HG03139 (cell line): ENCODE results near the gene GABPB1.
"Not testable (repeated sequence)": the region's sequence is repeated elsewhere in the genome, so short reads cannot be mapped to it uniquely, and the experiment has no call there.

Experiments
- ATAC-seq: cut with Tn5 transposase; IDR thresholded peaks from one replicate; pipeline ENCODE4 v1.9.1; 2021; ENCODE audit not compliant: unreplicated experiment

GABPB1 gene

GRCh38 chr15:50354838-50355618 is at the start of gene GABPB1:
Gene GABPB1 (minus strand): TSS chr15:50355198. CDS start chr15:50309798, 45,400 bp downstream.
- peak; percentile 35 for ATAC-seq

- ATAC-seq = not testable (repeated sequence)
These were observed 36.6 kb upstream of the GABPB1 start for GRCh38 chr15:50391561-50391960.

GRCh38 chr15:50390554-50391264 is 35.7 kb upstream of the GABPB1 start:
- peak; percentile 91 for ATAC-seq

- not testable (repeated sequence) for ATAC-seq
These were observed 27.4 kb upstream of the GABPB1 start for GRCh38 chr15:50382408-50382807.

- ATAC-seq = no peak
These were observed 26.4 kb upstream of the GABPB1 start for GRCh38 chr15:50381438-50381837.

- no peak for ATAC-seq
These were observed 25.1 kb upstream of the GABPB1 start for GRCh38 chr15:50380089-50380488.

- not testable (repeated sequence) for ATAC-seq
These were observed 24.4 kb upstream of the GABPB1 start for GRCh38 chr15:50379413-50379812.

- ATAC-seq = no peak
These were observed 23.8 kb upstream of the GABPB1 start for GRCh38 chr15:50378776-50379175.

- ATAC-seq = peak; percentile 99
These were observed 23.1 kb upstream of the GABPB1 start for GRCh38 chr15:50377867-50378751.

GRCh38 chr15:50369564-50369963 is 14.6 kb upstream of the GABPB1 start:
- not testable (repeated sequence) for ATAC-seq

GRCh38 chr15:50365971-50366370 is 11.0 kb upstream of the GABPB1 start:
- no peak for ATAC-seq

- no peak for ATAC-seq
These were observed 10.6 kb upstream of the GABPB1 start for GRCh38 chr15:50365570-50365969.

GRCh38 chr15:50363612-50364011 is 8.6 kb upstream of the GABPB1 start:
- ATAC-seq = no peak

- no peak for ATAC-seq
These were observed 6.8 kb upstream of the GABPB1 start for GRCh38 chr15:50361756-50362155.

GRCh38 chr15:50358845-50359244 is 3.8 kb upstream of the GABPB1 start:
- ATAC-seq = no peak

- ATAC-seq = no peak
These were observed 982 bp upstream of the GABPB1 start for GRCh38 chr15:50355980-50356379.

GRCh38 chr15:50355619-50355905 is 564 bp upstream of the GABPB1 start:
- ATAC-seq = no peak

GRCh38 chr15:50353975-50354837 is 792 bp downstream of the GABPB1 start:
- ATAC-seq = peak; percentile 31

- ATAC-seq = no peak
These were observed 1.6 kb downstream of the GABPB1 start for GRCh38 chr15:50353251-50353974.

GRCh38 chr15:50350621-50351020 is 4.4 kb downstream of the GABPB1 start:
- no peak for ATAC-seq
